ENCODE data around the gene MAD2L1BP.

- TF ChIP-seq CTCF (conservative IDR thresholded peaks at IDR 0.05; ENCODE audit: low read depth, low read length) (no peak), EZH2 (IDR thresholded peaks at IDR 0.05; ENCODE audit: borderline replicate concordance, low read depth, low read length, poor library complexity, severe bottlenecking) (no peak)
Measured at GRCh38 chr6:43669050-43669921, 33.6 kb downstream of the MAD2L1BP start.
